Cerebellar nuclear complex (tissue), 1 donor: ENCODE data around the gene RPS6KA4.

Experiments used
- DNase-seq, 2 experiments: peaks; one replicate each; lab custom pipeline; 2025; lab: John Stamatoyannopoulos, UW

Gene RPS6KA4

GRCh38 chr11:64348383-64349024 lies 10.5 kb upstream of the RPS6KA4 start:
- DNase-seq = peak in 1 of 2 experiments; percentile 47

GRCh38 chr11:64349025-64349387 lies 10.0 kb upstream of the RPS6KA4 start:
- no peak for DNase-seq

GRCh38 chr11:64349404-64349803 lies 9.6 kb upstream of the RPS6KA4 start:
- no peak for DNase-seq

DNA sequence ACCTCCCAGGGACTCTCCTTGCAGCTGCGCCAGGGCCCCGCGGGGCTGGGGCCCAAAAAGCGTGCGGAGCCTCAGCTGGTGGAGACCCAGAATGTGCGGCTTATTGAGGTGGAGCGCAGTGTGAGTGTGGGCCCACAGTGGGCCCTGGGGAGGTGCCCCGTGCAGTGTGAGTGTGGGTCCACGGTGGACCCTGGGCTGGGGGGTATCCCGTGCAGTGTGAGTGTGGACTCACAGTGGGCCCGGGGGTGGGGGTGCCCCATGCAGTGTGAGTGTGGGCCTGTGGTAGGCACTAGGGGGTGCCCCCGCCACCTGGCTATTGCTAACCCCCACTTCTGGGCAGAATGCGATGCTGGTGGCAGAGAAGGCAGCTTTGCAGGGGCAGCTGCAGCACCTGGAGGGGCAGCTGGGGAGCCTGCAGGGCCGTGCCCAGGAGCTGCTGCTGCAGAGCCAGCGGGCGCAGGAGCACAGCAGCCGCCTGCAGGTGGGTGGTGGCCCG lies 7.8 kb upstream of the RPS6KA4 start:
- DNase-seq = no peak

DNA sequence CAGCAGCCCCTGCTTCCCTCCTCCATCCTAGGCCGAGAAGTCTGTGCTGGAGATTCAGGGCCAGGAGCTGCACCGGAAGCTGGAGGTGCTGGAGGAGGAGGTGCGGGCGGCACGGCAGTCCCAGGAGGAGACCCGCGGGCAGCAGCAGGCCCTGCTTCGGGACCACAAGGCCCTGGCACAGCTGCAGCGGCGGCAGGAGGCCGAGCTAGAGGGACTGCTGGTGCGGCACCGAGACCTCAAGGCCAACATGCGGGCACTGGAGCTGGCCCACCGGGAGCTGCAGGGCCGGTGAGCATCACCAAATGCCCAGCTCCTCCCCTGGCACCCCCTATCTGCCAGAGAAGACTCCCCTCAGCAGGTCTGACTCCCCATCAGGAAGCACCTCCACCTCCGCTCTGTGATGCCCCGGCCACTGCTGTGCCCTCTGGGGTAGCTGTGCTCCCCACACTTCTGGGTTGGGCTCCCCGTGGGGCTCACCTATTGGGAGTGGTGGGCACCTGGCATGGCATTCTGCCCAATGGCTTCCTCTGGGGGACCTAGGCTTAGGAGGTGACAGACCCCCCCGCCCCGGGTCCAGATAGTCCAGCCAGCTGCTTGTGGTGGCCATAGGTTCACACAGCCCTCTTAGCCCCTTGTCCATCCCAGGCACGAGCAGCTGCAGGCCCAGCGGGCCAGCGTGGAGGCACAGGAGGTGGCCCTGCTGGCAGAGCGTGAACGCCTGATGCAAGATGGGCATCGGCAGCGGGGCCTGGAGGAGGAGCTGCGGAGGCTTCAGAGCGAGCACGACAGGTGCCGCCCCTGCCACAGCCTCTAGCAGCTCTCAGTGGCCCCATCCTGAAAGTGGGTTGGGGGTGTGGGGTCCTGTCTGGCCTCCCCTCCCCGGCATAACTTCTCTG lies 6.6 kb upstream of the RPS6KA4 start:
- DNase-seq = no peak

DNA sequence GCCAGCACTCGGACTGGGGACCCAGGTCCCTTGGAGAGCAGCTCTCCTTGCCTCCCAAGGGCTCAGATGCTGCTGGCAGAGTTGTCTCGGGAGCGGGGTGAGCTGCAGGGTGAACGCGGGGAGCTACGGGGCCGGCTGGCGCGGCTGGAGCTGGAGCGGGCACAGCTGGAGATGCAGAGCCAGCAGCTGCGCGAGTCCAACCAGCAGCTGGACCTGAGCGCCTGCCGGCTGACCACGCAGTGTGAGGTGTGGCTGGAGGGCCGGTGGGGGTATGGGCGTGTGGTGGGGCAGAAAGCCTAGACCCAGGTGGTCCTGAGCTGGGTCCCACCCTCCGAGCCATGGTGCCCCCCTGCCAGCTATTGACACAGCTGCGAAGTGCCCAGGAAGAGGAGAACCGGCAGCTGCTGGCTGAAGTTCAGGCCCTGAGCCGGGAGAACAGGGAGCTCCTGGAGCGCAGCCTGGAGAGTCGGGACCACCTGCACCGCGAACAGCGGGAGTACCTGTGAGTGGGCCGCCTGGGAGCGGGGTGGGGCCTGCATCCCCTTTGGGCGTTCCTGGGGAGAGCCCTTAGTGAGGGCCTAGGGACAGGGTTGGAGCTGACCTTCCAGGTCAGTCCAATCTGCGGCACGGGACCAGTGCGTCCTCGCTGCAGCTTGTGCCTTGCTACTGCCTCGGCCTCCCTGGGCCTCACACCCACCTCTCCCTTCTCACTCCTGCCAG lies 5.8 kb upstream of the RPS6KA4 start:
- no peak for DNase-seq

DNA sequence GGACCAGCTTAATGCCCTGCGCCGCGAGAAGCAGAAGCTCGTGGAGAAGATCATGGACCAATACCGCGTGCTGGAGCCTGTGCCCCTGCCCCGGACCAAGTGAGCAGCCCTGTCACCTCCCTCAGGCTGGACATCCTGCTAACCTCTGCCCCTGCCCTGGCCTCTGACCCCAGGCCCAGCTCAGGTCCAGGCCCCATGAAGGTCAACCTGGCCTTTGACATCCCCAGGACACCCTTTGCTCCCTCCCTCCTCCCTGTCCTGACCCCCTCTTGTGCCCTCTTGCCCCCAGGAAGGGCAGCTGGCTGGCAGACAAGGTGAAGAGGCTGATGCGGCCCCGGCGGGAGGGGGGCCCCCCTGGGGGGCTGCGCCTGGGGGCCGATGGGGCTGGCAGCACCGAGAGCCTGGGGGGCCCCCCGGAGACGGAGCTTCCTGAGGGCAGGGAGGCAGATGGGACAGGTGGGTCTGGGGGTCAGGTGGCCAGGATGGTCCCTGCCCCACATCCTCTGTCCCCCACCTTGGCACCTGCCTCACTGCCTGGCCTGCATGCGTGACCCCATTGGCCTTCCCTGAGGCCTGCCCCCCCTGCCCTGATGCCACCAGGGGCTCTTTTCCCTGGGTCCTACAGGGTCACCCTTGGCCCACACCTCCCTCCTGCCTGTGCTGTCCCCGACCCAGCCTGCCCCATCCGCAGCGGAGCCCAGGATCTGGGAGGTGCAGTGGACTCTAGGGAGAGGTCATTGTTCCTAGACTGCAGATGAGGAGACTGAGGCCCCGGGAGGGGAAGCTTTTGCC lies 5.1 kb upstream of the RPS6KA4 start:
- no peak for DNase-seq

GRCh38 chr11:64355078-64355940 lies 3.7 kb upstream of the RPS6KA4 start:
- DNase-seq = peak in 1 of 2 experiments; percentile 82

DNA sequence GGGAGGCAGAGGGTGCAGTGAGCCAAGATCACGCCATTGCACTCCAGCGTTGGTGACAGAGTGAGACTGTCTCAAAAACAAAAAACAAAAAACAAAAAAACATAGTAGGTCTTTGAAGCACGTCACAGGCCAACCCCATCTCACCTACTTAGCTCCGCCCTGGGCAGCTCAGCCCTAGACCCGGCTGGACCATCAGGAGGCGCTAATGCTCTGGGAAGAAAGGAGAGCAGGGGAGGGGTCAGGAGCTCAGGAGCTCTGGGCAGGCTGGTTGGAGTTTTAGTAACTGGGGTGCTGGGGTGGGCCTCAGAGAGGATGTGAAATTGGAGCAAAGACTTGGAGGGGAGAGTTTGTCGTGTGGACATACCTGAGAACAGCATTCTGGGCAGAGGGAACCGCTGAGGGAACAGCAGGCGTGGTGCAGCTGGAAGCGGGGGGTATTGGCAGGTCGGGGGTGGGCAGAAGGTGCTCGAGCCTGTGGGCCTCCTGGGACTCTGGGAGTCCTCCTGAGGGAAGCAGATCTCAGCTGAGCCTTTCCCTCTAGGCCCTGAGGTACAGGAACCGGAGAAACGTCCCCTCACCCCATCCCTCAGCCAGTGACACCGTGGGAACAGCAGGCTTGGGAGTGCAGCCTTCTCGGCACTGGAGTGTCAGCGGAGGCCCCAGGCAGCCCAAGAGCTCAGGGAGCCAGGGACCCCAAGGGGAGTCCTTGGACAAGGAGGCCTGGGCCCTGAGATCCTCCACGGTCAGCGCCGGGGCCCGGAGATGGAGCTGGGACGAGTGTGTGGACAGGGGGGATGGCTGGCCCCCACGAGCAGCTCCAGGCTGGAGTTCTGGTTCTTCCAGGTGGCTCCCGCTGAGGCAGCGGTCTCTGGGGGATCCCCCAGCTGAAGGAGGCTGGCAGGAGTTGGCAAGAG lies 2.2 kb upstream of the RPS6KA4 start:
- peak in 1 of 2 experiments; percentile 31 for DNase-seq

DNA sequence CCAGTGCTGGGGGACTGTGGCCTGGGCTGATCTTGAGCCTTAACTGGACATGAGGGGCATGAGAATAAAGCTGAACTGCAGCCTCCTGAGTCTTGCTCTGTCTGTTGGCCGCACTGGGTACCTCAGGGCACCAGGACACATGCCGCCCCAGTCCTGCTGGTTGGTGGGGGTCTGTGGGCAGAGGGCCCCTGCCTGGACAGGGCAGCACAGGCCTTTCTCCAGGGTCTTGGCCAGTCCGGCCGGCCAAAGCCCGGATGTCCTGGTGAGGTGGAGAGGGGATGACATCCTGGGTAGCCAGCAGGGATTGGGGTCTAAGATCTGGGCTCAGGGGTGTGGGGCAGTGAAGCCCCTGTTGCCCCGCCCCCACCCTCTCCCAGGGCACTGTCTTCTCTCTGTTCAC lies 1.5 kb upstream of the RPS6KA4 start:
- DNase-seq = no peak

DNA sequence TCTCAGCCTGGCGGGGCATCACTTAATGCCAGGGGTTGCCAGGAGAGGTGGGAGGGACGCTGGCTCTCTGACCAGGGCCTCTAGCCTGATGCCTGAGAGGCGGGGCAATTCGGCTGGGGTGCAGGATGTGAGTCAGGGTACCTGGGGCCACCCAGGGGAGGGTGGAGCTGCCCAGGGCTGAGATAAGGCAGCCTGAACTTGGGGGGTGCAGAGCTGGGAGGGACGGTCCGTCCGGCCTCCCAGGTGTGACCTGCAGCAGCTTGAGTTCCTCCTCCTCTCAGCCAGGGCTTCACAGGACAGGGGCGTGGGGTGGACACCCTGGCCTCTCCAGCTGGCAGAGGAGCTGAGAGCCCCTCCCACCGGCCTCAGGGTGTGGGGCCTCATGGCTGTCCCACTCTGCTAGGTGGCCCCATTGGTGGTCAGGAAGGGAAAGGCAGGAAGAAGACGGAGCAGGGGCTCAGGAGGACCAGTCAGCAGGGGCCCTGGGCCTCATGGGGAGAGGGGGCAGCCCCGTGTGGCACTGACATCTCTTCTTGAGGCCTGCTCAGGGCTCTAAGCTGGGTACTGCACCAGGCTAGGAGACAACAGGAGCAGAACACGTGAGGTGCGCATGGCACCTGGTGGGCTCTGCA lies 942 bp upstream of the RPS6KA4 start:
- DNase-seq = no peak

DNA sequence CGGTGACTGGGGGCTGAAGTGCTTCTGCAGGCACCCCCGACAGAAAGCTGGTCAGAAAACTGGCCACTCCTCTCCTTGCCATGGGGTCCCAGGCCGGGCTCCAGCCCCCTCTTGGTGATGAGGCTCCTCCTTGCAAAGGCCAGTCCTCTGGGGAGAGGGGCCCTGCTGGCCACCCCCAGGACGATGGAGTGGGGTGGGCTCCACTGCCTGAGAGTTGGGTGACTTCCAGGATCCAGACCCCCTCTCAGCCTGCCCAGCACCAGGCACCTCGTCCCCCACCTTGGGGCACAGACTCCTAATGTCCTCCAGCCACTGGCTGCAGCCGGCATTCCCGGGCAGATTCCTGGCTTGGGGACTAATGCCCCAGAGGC lies 441 bp upstream of the RPS6KA4 start:
- DNase-seq = no peak

DNA sequence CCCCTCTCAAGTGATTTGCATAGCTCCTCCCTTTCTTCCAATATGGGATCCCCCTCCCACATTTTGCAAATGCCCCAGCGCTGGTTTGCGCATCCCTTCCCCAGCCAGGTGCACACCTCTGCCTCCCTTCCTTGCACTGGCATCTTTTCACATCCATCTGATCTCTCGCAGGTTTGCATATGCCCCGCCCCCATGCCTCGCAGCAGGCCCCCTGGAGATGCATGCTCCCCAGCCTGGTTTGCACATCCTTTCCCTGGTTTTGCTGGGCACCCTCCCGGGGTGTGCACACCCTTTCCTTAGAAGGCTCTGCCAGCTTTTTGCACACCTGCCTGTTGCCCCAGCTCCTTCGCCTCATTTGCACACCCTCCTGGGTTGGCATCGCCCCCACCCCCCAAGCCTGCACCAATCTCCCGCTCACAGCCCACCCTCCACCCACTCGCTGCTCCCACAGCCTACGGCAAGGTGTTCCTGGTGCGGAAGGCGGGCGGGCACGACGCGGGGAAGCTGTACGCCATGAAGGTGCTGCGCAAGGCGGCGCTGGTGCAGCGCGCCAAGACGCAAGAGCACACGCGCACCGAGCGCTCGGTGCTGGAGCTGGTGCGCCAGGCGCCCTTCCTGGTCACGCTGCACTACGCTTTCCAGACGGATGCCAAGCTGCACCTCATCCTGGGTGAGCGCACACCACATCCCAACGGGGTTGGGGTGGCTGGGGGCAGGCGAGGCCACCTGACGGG lies 917 bp downstream of the RPS6KA4 start:
- DNase-seq = no peak

- DNase-seq = no peak
These were observed 1.5 kb downstream of the RPS6KA4 start for GRCh38 chr11:64360448-64360921.

GRCh38 chr11:64361659-64362058 lies 2.7 kb downstream of the RPS6KA4 start:
- no peak for DNase-seq

DNA sequence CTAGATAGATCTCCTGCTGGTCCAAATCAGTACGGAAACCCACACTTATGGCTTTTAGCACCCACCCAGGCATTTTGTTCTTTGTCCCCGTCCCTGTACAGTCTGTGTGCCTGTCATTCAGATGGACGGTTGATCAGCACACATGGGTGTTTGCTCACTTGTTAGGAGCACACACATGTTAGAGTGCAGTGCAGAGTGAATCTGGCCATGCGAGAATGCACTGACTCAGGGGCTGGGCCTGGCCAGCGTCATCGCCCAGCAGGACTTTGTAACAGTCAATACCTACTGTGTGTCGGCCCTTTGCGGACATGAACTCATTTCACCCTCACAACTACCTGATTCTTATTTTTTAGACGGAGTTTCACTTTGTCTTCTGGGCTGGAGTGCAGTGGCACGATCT lies 3.4 kb downstream of the RPS6KA4 start:
- DNase-seq = no peak

- DNase-seq = no peak
These were observed 5.5 kb downstream of the RPS6KA4 start for GRCh38 chr11:64364435-64364834.

GRCh38 chr11:64364911-64365310 lies 5.9 kb downstream of the RPS6KA4 start:
- no peak for DNase-seq
